GM18861 (cell line): Measurements from ENCODE around the gene TUBB1.

ENCODE experiments used
- ATAC-seq: cut with Tn5 transposase; IDR thresholded peaks from one replicate; pipeline ENCODE4 v1.9.1; 2021; ENCODE audit not compliant: unreplicated experiment

The TUBB1 gene

GRCh38 chr20:59042151-59042795 lies 23.0 kb downstream of the TUBB1 start, which contains the start of gene PRELID3B:
TSS of gene PRELID3B (minus strand) at chr20:59042786. CDS start at chr20:59042730, 56 bp downstream.
- peak; percentile 6 for ATAC-seq

GRCh38 chr20:59042796-59043631 lies 23.8 kb downstream of the TUBB1 start:
- ATAC-seq: peak; percentile 86

- no peak for ATAC-seq
Measured at GRCh38 chr20:59043698-59044097, 24.5 kb downstream of the TUBB1 start.

GRCh38 chr20:59044295-59044694 lies 25.1 kb downstream of the TUBB1 start:
- no peak for ATAC-seq

GRCh38 chr20:59044796-59045195 lies 25.6 kb downstream of the TUBB1 start:
- no peak for ATAC-seq

- no peak for ATAC-seq
Measured at GRCh38 chr20:59046862-59047261, 27.6 kb downstream of the TUBB1 start.

- ATAC-seq: no peak
Measured at GRCh38 chr20:59047938-59048680, 28.9 kb downstream of the TUBB1 start.

- no peak for ATAC-seq
Measured at GRCh38 chr20:59048681-59049030, 29.4 kb downstream of the TUBB1 start.

- no peak for ATAC-seq
Measured at GRCh38 chr20:59050437-59050836, 31.2 kb downstream of the TUBB1 start.

GRCh38 chr20:59051666-59052185 lies 32.5 kb downstream of the TUBB1 start:
- ATAC-seq: no peak

GRCh38 chr20:59055302-59055701 lies 36.1 kb downstream of the TUBB1 start:
- ATAC-seq: no peak

GRCh38 chr20:59062081-59062480 lies 42.9 kb downstream of the TUBB1 start:
- no peak for ATAC-seq

GRCh38 chr20:59063358-59064213 lies 44.4 kb downstream of the TUBB1 start:
- no peak for ATAC-seq

GRCh38 chr20:59064214-59064722 lies 45.0 kb downstream of the TUBB1 start:
- no peak for ATAC-seq

- no peak for ATAC-seq
Measured at GRCh38 chr20:59068534-59068933, 49.3 kb downstream of the TUBB1 start.

GRCh38 chr20:59069026-59069425 lies 49.8 kb downstream of the TUBB1 start:
- no peak for ATAC-seq

- no peak for ATAC-seq
Measured at GRCh38 chr20:59071216-59071615, 52.0 kb downstream of the TUBB1 start.

- ATAC-seq: no peak
Measured at GRCh38 chr20:59073582-59073981, 54.4 kb downstream of the TUBB1 start.

- ATAC-seq: no peak
Measured at GRCh38 chr20:59074456-59074855, 55.2 kb downstream of the TUBB1 start.

GRCh38 chr20:59075934-59076508 lies 56.8 kb downstream of the TUBB1 start:
- no peak for ATAC-seq
